Measurements from ENCODE around the gene SMIM11. TPM values are rescaled to one million over a fixed set of nuclear protein-coding genes. Genes with fewer than 3 reads are reported as not detected.

SMIM11 gene
- total RNA-seq, 1 donor from 2014 or later, result 25.1 TPM

GRCh38 chr21:34362136-34362444, 13.2 kb upstream of the SMIM11 start:
- intact Hi-C loops (cut with micrococcal nuclease), result no loop called here
- H3K36me3 ChIP-seq, result no peaks in the 10 kb centered on the region
- peak; percentile 4 for TF ChIP-seq CTCF (IDR thresholded peaks at IDR 0.05; ENCODE audit: borderline replicate concordance)
- no peak overlapping the region for H3K4me3 ChIP-seq
- peaks cover 6% of the 10 kb centered on the region for H3K9me3 ChIP-seq (replicated peaks)
- DNase-seq, result no peak
- peaks cover 10% of the 10 kb centered on the region for H3K27me3 ChIP-seq (ENCODE audit: low read depth)
- H3K27ac ChIP-seq (replicated peaks), result no peak overlapping the region
- peaks cover 3% of the 10 kb centered on the region for H3K4me1 ChIP-seq

GRCh38 chr21:34362670-34363069, 12.6 kb upstream of the SMIM11 start:
- H3K4me1 ChIP-seq, result peaks cover 5% of the 10 kb centered on the region
- no peak overlapping the region for H3K27ac ChIP-seq (replicated peaks)
- H3K27me3 ChIP-seq (ENCODE audit: low read depth), result peaks cover 10% of the 10 kb centered on the region
- no peak for DNase-seq
- H3K36me3 ChIP-seq, result no peaks in the 10 kb centered on the region
- no peak for TF ChIP-seq CTCF (IDR thresholded peaks at IDR 0.05; ENCODE audit: borderline replicate concordance)
- intact Hi-C loops (cut with micrococcal nuclease), result no loop called here
- peaks cover 6% of the 10 kb centered on the region for H3K9me3 ChIP-seq (replicated peaks)
- no peak overlapping the region for H3K4me3 ChIP-seq

GRCh38 chr21:34363733-34364132, 11.6 kb upstream of the SMIM11 start, which contains the start of gene KCNE2:
Gene KCNE2, plus strand, starts transcription at chr21:34364006. Its CDS starts 6,473 bp downstream, at chr21:34370479.
- DNase-seq, result no peak
- Histone ChIP-seq H3K36me3 (no peaks in the 10 kb centered on the region), H3K4me3 (no peak within 1 kb of the TSS), H3K4me1 (peaks cover 5% of the 10 kb centered on the region), H3K9me3 (replicated peaks) (peaks cover 4% of the 10 kb centered on the region), H3K27ac (replicated peaks) (no peak within 1 kb of the TSS), H3K27me3 (ENCODE audit: low read depth) (peaks cover 10% of the 10 kb centered on the region)
- intact Hi-C loops (cut with micrococcal nuclease), result no loop called here
- TF ChIP-seq CTCF (IDR thresholded peaks at IDR 0.05; ENCODE audit: borderline replicate concordance), result no peak

GRCh38 chr21:34364921-34365320, 10.4 kb upstream of the SMIM11 start:
- H3K27ac ChIP-seq (replicated peaks), result no peak overlapping the region
- TF ChIP-seq CTCF (IDR thresholded peaks at IDR 0.05; ENCODE audit: borderline replicate concordance), result no peak
- no peaks in the 10 kb centered on the region for H3K9me3 ChIP-seq (replicated peaks)
- intact Hi-C loops (cut with micrococcal nuclease), result no loop called here
- H3K27me3 ChIP-seq (ENCODE audit: low read depth), result peaks cover 10% of the 10 kb centered on the region
- no peak overlapping the region for H3K4me3 ChIP-seq
- peaks cover 5% of the 10 kb centered on the region for H3K4me1 ChIP-seq
- no peak for DNase-seq
- no peaks in the 10 kb centered on the region for H3K36me3 ChIP-seq

- intact Hi-C loops (cut with micrococcal nuclease), result no loop called here
- Histone ChIP-seq H3K36me3 (no peaks in the 10 kb centered on the region), H3K4me1 (peaks cover 5% of the 10 kb centered on the region), H3K27me3 (ENCODE audit: low read depth) (peaks cover 5% of the 10 kb centered on the region), H3K9me3 (replicated peaks) (no peaks in the 10 kb centered on the region), H3K4me3 (no peak overlapping the region), H3K27ac (replicated peaks) (no peak overlapping the region)
- no peak for DNase-seq
- TF ChIP-seq CTCF (IDR thresholded peaks at IDR 0.05; ENCODE audit: borderline replicate concordance), result no peak
Observed at GRCh38 chr21:34365809-34366208, 9.5 kb upstream of the SMIM11 start.

Measured in left ventricle myocardium inferior (tissue), 1 donor.